Measurements from ENCODE around the gene GRHL3. TPM values are rescaled to one million over a fixed set of nuclear protein-coding genes. Genes with fewer than 3 reads are reported as not detected.
"Not testable (repeated sequence)": the region's sequence is repeated elsewhere in the genome, so short reads cannot be mapped to it uniquely, and the experiment has no call there.

GRHL3 gene
- total RNA-seq, 2 experiments from 2014 or later = 0.26 to 0.52 TPM

- H3K36me3 Mint-ChIP-seq (ENCODE audit: low read depth) = no peaks in the 10 kb centered on the region
- no peaks in the 10 kb centered on the region for H3K4me1 Mint-ChIP-seq (ENCODE audit: low read depth)
- H3K9me3 Mint-ChIP-seq = no peaks in the 10 kb centered on the region
- DNase-seq = no peak
- H3K27ac Mint-ChIP-seq = no peak overlapping the region
- no peaks in the 10 kb centered on the region for H3K27me3 Mint-ChIP-seq (ENCODE audit: low read depth)
- intact Hi-C loops (cut with micrococcal nuclease) = no loop called here
- H3K4me3 Mint-ChIP-seq = no peak overlapping the region
- CTCF ChIA-PET = no interaction called here
Observed at GRCh38 chr1:24284156-24284471, 35.0 kb upstream of the GRHL3 start.

GRCh38 chr1:24285231-24285630 lies 33.9 kb upstream of the GRHL3 start:
- Mint-ChIP-seq H3K27ac (no peak overlapping the region), H3K27me3 (ENCODE audit: low read depth) (no peaks in the 10 kb centered on the region), H3K4me3 (no peak overlapping the region), H3K9me3 (no peaks in the 10 kb centered on the region), H3K4me1 (ENCODE audit: low read depth) (no peaks in the 10 kb centered on the region), H3K36me3 (ENCODE audit: low read depth) (no peaks in the 10 kb centered on the region)
- intact Hi-C loops (cut with micrococcal nuclease) = no loop called here
- no peak for DNase-seq
- CTCF ChIA-PET = interaction anchor here (0.8 kb wide), 1 partner anchor 106 kb away, joined by 3 read pairs; no protein-coding TSS in a partner anchor

GRCh38 chr1:24286246-24287010 lies 32.7 kb upstream of the GRHL3 start:
- intact Hi-C loops (cut with micrococcal nuclease) = no loop called here
- CTCF ChIA-PET = interaction anchor here (0.8 to 1.0 kb wide), 2 partner anchors 105 to 216 kb away, joined by 3 to 4 read pairs; no protein-coding TSS in a partner anchor
- Mint-ChIP-seq H3K36me3 (ENCODE audit: low read depth) (no peaks in the 10 kb centered on the region), H3K27ac (no peak overlapping the region), H3K4me1 (ENCODE audit: low read depth) (no peaks in the 10 kb centered on the region), H3K9me3 (no peaks in the 10 kb centered on the region), H3K27me3 (ENCODE audit: low read depth) (no peaks in the 10 kb centered on the region), H3K4me3 (no peak overlapping the region)
- no peak for DNase-seq

- H3K36me3 Mint-ChIP-seq (ENCODE audit: low read depth); H3K9me3 Mint-ChIP-seq; H3K27ac Mint-ChIP-seq; DNase-seq; H3K27me3 Mint-ChIP-seq (ENCODE audit: low read depth); CTCF ChIA-PET; H3K4me3 Mint-ChIP-seq; H3K4me1 Mint-ChIP-seq (ENCODE audit: low read depth); intact Hi-C loops (cut with micrococcal nuclease): not testable (repeated sequence)
Observed at GRCh38 chr1:24287779-24288178, 31.4 kb upstream of the GRHL3 start.

- H3K27ac Mint-ChIP-seq = no peak overlapping the region
- no peak overlapping the region for H3K4me3 Mint-ChIP-seq
- no peaks in the 10 kb centered on the region for H3K36me3 Mint-ChIP-seq (ENCODE audit: low read depth)
- CTCF ChIA-PET = no interaction called here
- DNase-seq = no peak
- no peaks in the 10 kb centered on the region for H3K27me3 Mint-ChIP-seq (ENCODE audit: low read depth)
- no peaks in the 10 kb centered on the region for H3K4me1 Mint-ChIP-seq (ENCODE audit: low read depth)
- no peaks in the 10 kb centered on the region for H3K9me3 Mint-ChIP-seq
- intact Hi-C loops (cut with micrococcal nuclease) = no loop called here
Observed at GRCh38 chr1:24288479-24288878, 30.7 kb upstream of the GRHL3 start.

- H3K36me3 Mint-ChIP-seq (ENCODE audit: low read depth) = no peaks in the 10 kb centered on the region
- no peaks in the 10 kb centered on the region for H3K27me3 Mint-ChIP-seq (ENCODE audit: low read depth)
- CTCF ChIA-PET = interaction anchor here (0.7 kb wide), 1 partner anchor 15 kb away, joined by 4 read pairs; no protein-coding TSS in a partner anchor
- H3K4me1 Mint-ChIP-seq (ENCODE audit: low read depth) = no peaks in the 10 kb centered on the region
- no peaks in the 10 kb centered on the region for H3K9me3 Mint-ChIP-seq
- H3K4me3 Mint-ChIP-seq = no peak overlapping the region
- intact Hi-C loops (cut with micrococcal nuclease) = no loop called here
- no peak for DNase-seq
- H3K27ac Mint-ChIP-seq = no peak overlapping the region
Observed at GRCh38 chr1:24289937-24290595, 29.1 kb upstream of the GRHL3 start.

GRCh38 chr1:24290933-24291487 lies 28.1 kb upstream of the GRHL3 start:
- DNase-seq = no peak
- H3K4me3 Mint-ChIP-seq = no peak overlapping the region
- CTCF ChIA-PET = interaction anchor here (0.6 kb wide), 1 partner anchor 93 kb away, joined by 4 read pairs; no protein-coding TSS in a partner anchor
- H3K36me3 Mint-ChIP-seq (ENCODE audit: low read depth) = no peaks in the 10 kb centered on the region
- H3K27ac Mint-ChIP-seq = no peak overlapping the region
- intact Hi-C loops (cut with micrococcal nuclease) = no loop called here
- no peaks in the 10 kb centered on the region for H3K27me3 Mint-ChIP-seq (ENCODE audit: low read depth)
- no peaks in the 10 kb centered on the region for H3K9me3 Mint-ChIP-seq
- H3K4me1 Mint-ChIP-seq (ENCODE audit: low read depth) = no peaks in the 10 kb centered on the region

GRCh38 chr1:24292103-24292502 lies 27.1 kb upstream of the GRHL3 start:
- intact Hi-C loops (cut with micrococcal nuclease) = no loop called here
- Mint-ChIP-seq H3K27ac (no peak overlapping the region), H3K4me3 (no peak overlapping the region), H3K36me3 (ENCODE audit: low read depth) (no peaks in the 10 kb centered on the region), H3K27me3 (ENCODE audit: low read depth) (no peaks in the 10 kb centered on the region), H3K4me1 (ENCODE audit: low read depth) (no peaks in the 10 kb centered on the region), H3K9me3 (no peaks in the 10 kb centered on the region)
- no peak for DNase-seq
- CTCF ChIA-PET = interaction anchor here (1.5 kb wide), 1 partner anchor 92 kb away, joined by 3 read pairs; no protein-coding TSS in a partner anchor

- H3K27ac Mint-ChIP-seq = no peak overlapping the region
- no peak overlapping the region for H3K4me3 Mint-ChIP-seq
- intact Hi-C loops (cut with micrococcal nuclease) = no loop called here
- H3K9me3 Mint-ChIP-seq = no peaks in the 10 kb centered on the region
- H3K36me3 Mint-ChIP-seq (ENCODE audit: low read depth) = no peaks in the 10 kb centered on the region
- peaks cover 2% of the 10 kb centered on the region for H3K27me3 Mint-ChIP-seq (ENCODE audit: low read depth)
- H3K4me1 Mint-ChIP-seq (ENCODE audit: low read depth) = no peaks in the 10 kb centered on the region
- DNase-seq = no peak
- CTCF ChIA-PET = interaction anchor here (1.5 kb wide), 1 partner anchor 93 kb away, joined by 3 read pairs; no protein-coding TSS in a partner anchor
Observed at GRCh38 chr1:24292887-24293286, 26.3 kb upstream of the GRHL3 start.

GRCh38 chr1:24293392-24294227 lies 25.5 kb upstream of the GRHL3 start:
- no peak for DNase-seq
- Mint-ChIP-seq H3K36me3 (ENCODE audit: low read depth) (no peaks in the 10 kb centered on the region), H3K4me1 (ENCODE audit: low read depth) (no peaks in the 10 kb centered on the region), H3K27me3 (ENCODE audit: low read depth) (peaks cover 4% of the 10 kb centered on the region), H3K4me3 (no peak overlapping the region), H3K27ac (no peak overlapping the region), H3K9me3 (no peaks in the 10 kb centered on the region)
- CTCF ChIA-PET = no interaction called here
- intact Hi-C loops (cut with micrococcal nuclease) = no loop called here

- Mint-ChIP-seq H3K4me1 (ENCODE audit: low read depth) (no peaks in the 10 kb centered on the region), H3K4me3 (no peak overlapping the region), H3K27ac (no peak overlapping the region), H3K9me3 (no peaks in the 10 kb centered on the region), H3K36me3 (ENCODE audit: low read depth) (no peaks in the 10 kb centered on the region), H3K27me3 (ENCODE audit: low read depth) (peaks cover 4% of the 10 kb centered on the region)
- CTCF ChIA-PET = no interaction called here
- intact Hi-C loops (cut with micrococcal nuclease) = no loop called here
- no peak for DNase-seq
Observed at GRCh38 chr1:24294228-24294672, 24.9 kb upstream of the GRHL3 start.

- Mint-ChIP-seq H3K4me3 (no peak overlapping the region), H3K9me3 (no peaks in the 10 kb centered on the region), H3K4me1 (ENCODE audit: low read depth) (no peaks in the 10 kb centered on the region), H3K27me3 (ENCODE audit: low read depth) (peaks cover 4% of the 10 kb centered on the region), H3K27ac (no peak overlapping the region), H3K36me3 (ENCODE audit: low read depth) (no peaks in the 10 kb centered on the region)
- DNase-seq = no peak
- intact Hi-C loops (cut with micrococcal nuclease) = no loop called here
- CTCF ChIA-PET = interaction anchor here (0.9 kb wide), 1 partner anchor 96 kb away, joined by 3 read pairs; no protein-coding TSS in a partner anchor
Observed at GRCh38 chr1:24294716-24295371, 24.3 kb upstream of the GRHL3 start.
